Measurements from ENCODE around the gene MPPE1.
"Not testable (repeated sequence)": the region's sequence is repeated elsewhere in the genome, so short reads cannot be mapped to it uniquely, and the experiment has no call there.

MPPE1 gene

DNA sequence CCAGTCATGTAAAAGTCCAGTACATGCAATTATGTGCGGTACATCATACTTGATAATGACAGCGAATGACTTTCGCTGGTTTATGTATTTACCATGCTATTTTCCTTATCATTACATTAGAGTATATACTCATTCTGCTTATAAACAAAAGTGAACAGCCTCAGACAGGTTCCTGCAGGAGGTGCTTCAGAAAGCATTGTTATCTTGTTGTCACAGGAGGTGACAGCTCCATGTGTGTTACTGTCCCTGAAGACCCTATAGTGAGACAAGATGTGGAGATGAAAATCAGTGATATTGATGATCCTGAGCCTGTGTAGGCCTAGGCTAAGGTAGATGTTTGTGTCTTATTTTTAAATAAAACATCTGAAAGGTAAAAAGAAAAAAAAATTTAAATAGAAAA lies 15.3 kb upstream of the MPPE1 start:
- DNase-seq = no peak

- DNase-seq = not testable (repeated sequence)
These were observed 11.4 kb upstream of the MPPE1 start for GRCh38 chr18:11919522-11919921.

DNA sequence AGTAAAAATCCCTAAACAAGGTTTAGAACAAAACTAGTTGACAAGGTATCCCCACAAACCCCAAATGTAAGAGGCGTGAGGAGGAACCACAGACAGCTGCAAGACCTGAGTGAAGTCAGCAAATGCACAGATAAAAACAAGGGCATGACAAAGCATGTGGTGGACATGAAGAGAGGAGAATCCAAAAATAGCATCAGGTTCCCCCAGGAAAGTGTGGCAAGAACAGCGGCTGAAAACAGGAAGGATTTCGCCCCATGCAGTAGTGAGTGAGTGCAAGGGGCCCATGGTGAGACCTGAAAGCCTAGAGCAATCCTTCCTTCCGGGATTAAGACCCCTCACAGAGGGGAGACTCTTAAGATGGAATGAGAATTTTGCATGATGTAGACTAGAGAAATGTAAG lies 8.8 kb upstream of the MPPE1 start:
- DNase-seq = not testable (repeated sequence)

DNA sequence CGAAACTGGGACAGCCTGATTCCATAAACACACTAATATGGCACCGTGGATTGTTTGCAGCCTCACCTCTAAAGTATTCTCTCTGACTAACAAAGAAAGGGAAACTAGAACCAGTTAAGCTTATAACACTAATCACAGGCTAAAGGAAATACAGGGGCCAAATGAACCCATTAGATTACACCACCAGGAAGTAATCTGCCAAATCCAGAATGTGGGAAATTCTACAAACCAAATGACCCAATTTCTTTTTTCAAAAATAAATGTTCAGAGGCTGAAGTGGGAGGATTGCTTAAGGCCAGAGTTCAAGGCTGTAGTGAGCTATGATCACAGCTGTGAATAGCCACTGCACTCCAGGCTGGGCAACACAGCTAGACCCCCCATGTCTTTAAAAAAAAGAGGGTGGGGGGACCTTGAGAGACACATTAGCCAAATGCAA lies 1.5 kb upstream of the MPPE1 start:
- no peak for DNase-seq

GRCh38 chr18:11909061-11909455 lies 941 bp upstream of the MPPE1 start:
- no peak for DNase-seq

DNA sequence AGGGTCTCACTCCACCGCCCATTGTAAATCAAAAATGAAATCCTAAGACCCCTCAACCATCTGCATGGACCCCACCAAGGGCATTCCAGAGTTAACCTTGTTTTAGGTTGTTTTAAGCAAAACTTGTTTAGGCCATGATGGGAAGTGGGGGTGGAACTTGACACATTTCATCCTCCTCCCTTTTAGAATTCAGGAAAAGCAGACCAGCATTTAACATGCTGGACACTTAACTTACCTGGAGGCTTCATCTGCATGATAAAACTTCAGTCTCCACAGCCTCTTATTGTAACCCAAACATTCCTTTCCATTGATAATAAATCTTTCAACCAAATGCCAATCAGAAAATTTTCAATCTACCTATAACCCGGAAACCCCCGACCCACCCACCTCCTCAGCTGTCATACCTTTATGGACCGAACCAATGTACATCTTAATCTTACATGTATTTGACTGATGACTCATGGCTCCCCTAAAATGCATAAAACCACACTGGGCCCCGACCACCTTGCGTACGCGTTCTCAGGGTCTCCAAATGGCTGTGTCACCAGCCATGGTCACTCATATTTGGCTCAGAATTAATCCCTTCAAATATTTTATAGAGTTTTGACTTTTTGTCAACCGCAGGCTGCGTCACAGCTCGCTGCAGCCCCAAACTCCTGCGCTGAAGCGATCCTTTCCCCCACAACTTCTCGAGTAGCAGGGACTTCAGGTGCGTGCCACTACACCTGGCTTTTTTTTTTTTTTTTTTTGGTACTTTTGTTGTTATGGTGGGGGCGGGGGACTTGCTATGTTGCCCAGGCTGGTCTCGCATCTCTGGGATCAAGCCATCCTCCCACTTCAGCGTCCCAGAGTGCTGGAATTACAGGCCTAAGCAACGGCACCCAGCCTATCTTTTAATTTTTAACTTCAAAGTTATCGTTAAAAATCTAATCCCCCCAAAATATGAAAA lies 917 bp downstream of the MPPE1 start:
- no peak for DNase-seq

DNA sequence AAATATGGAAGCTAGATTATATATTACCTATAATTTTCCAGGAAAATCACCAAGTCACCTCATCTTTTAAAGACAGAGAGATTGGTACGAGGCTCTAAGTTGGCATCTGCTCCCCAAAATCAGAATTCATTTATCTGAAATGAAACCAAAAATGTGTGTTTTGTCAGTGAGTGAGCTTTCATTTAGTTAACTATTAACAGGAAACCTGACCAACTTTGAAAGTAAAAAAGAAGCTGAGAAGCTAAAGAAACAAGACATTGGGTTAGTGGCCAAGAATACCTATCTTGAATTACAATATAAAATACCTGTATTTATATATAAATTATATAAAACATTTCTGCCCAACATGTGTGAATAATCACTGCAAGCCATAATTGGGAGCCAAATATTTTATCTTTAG lies 1.9 kb downstream of the MPPE1 start:
- DNase-seq = no peak

GRCh38 chr18:11905613-11906012 lies 2.5 kb downstream of the MPPE1 start:
- DNase-seq = no peak

DNA sequence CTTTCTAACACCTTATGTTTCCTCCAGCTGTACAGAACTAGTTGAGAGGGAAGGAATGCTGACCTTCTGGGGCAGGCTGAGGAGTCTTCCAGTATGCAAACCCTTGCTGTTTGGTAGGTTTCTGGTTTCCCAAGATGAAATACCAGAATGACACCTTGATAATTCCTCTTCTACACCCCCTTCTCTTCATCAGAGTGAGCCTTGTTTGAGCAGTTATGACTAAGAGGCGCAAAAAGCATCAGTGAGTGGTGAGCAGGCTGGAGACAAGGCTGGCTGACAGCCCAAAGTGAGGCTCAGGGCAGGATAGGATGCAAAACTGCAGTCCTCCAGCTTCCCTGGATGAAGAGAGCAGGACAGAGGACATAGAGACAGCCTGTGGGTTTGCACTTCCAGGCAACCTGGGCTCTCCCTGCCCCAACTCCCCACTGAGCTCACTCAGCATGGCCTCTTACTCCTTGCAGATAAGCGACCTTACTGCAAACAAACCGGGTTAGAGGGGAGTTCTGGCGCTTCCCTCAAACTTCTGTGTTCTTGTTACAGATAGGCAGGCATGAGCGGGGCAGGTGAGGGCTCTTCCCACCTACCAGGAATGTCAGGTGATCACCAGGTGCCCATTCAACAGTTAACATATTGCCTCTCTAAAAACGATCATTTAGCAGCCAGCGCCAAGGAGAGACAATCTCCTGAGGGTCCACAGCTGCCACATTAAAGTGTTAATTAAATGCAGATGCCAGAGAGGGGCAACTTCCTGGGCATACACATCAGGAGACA lies 5.4 kb downstream of the MPPE1 start:
- no peak for DNase-seq

DNA sequence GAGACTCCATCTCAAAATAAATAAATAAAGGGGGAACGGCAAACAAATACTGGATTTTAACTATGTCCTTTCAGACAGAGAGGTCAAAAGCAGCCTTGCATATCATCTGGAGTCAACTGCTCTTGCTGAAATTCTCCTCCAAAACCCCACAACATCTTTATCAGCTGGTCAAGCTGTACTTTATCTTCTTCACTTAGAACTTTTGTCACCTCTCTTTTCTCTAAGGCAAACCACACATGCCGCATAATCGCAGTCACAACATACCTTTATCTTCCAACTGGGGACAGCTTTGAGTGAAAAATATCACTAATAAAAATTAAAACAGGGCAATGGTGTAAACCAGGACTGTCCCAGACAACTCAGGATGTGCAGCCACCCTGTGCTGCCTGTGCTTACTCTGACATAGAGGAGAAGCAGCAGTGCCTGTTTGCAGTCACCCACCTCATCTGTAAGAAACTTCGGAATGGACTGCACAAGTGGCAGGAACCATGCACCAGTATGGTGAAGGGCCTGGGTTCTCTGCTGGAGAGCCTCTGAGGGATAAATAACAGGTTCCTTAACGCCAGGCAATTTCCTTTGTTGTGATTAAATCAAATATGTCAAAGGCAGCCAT lies 6.2 kb downstream of the MPPE1 start:
- DNase-seq = no peak

- no peak for DNase-seq
These were observed 9.1 kb downstream of the MPPE1 start for GRCh38 chr18:11899063-11899462.

GRCh38 chr18:11897781-11898180 lies 10.3 kb downstream of the MPPE1 start:
- no peak for DNase-seq

- DNase-seq = not testable (repeated sequence)
These were observed 15.7 kb downstream of the MPPE1 start for GRCh38 chr18:11892438-11892837.

- DNase-seq = no peak
These were observed 16.4 kb downstream of the MPPE1 start for GRCh38 chr18:11891737-11892136.

- DNase-seq = no peak
These were observed 18.8 kb downstream of the MPPE1 start for GRCh38 chr18:11889284-11889683.

- DNase-seq = no peak
These were observed 19.4 kb downstream of the MPPE1 start for GRCh38 chr18:11888726-11889125.

GRCh38 chr18:11887328-11888128 lies 20.6 kb downstream of the MPPE1 start:
- no peak for DNase-seq

GRCh38 chr18:11886577-11887110 lies 21.5 kb downstream of the MPPE1 start:
- DNase-seq = no peak

DNA sequence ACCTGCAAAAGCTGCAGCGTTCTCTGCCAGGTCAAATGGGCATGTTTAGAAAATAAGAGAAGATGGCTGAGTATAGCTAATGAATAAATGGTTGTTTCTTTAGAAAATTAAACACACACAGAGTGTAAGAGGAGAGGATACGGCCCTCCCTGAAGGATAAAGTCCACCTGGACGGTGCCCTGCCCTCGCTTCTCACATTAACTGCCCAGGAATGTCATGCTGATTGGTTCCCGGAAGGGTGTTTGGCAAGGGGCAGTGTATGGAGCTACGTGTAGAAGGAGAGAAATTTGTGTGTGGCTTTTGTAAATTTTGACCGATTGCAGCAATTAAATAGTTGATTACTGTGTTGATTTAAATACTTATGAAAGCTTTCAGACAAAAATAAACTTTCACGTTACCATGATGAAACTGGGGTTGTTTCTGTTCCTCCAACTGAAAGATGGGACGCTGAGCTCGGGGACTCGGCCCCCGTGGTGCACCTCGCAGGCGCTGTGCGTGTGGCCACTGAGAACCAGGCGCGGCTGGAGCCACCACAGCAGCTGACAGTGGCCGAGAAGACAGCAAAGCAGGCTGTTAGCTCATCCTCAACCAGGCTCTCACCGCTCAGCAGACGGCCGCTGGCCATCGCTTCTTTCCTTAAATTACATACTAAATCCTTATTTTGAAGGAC lies 22.7 kb downstream of the MPPE1 start:
- no peak for DNase-seq

DNA sequence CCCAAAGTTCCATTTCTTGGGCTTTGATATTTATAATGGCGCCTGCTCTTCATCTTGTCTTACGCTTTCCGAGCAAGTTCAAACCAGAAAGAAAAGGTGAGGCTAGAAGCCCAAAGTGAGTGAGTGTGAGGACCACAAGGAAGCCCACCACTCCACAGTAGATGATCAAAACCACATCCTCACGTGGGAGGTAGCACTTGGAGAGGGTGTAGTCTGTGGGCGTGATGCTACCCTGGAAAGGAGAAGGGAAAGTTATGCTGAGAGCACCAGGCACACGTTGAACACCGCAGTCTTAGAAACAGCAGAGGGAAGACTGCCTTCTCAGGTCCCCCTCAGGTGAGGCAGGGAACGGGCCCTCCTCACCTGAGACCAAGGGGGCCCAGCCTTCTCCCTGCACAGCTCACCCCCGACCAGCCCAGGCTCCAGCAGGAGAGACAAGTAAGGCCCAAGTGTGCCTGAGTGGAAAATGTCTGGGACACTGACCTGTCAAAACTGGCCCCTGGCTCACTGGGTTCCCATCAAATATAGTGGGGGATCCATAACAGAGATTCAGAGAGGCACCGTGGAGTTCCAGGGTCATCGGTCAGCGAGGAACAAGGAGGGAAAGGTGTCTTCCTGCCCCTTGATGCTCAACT lies 23.6 kb downstream of the MPPE1 start:
- DNase-seq = no peak

DNA sequence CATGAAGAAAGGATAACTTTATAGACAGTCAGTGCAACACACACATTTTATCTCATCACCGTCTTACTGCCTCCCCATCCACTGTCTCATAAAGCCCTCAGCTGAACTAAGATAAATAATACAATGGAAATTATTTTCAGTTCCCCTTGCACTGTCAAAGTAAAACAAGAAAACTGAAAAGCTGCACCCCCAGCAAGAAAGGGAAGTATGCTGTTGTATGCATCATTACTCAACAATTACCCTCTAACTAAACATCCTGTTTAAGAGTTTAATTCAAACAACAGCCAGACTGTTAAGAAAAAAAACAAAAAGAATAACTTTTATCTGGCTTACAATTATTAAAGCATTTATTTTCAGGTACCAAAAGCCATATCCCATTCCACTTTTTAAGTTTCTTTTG lies 25.0 kb downstream of the MPPE1 start:
- DNase-seq = no peak
